OCI-LY3 (cell line): Measurements from ENCODE around the gene FREM2.

Source experiments
- H2AFZ ChIP-seq: fragments of 200-600, 300-600 bp; shearing (Covaris generic); 2 replicates; pipeline ENCODE4 v1.6.0; 2014; ENCODE audit warnings: antibody characterized with exemption, low read depth, low read length
- H3K27ac ChIP-seq: fragments of 200-600, 300-600 bp; sonication (generic); 2 replicates; pipeline ENCODE4 v1.5.1; 2014; ENCODE audit warnings: mild to moderate bottlenecking, low read length, moderate library complexity, mixed read lengths
- H3K27me3 ChIP-seq: fragments of 200-600, 300-600 bp; sonication (generic); 2 replicates; pipeline ENCODE4 v1.6.1; 2014; ENCODE audit warnings: low read depth, low read length, mixed read lengths
- H3K36me3 ChIP-seq: fragments of 200-600, 300-600 bp; sonication (generic); replicated peaks from 2 replicates; pipeline ENCODE3; 2014; ENCODE audit warnings: low read depth, low read length, mixed read lengths
- H3K4me1 ChIP-seq: fragments of 300-600, 200-600 bp; sonication (generic); 2 replicates; pipeline ENCODE4 v1.6.1; 2014; ENCODE audit warnings: low read length, mixed read lengths
- H3K4me2 ChIP-seq: fragments of 200-600, 300-600 bp; sonication (generic); 2 replicates; pipeline ENCODE4 v1.6.1; 2014; ENCODE audit warnings: low read length, mixed read lengths
- H3K4me3 ChIP-seq: fragments of 300-600, 200-600 bp; sonication (generic); 2 replicates; pipeline ENCODE4 v1.5.1; 2014; ENCODE audit warnings: antibody characterized with exemption, mild to moderate bottlenecking, low read length, moderate library complexity
- H3K79me2 ChIP-seq: fragments of 300-600, 200-600 bp; shearing (Covaris generic); 2 replicates; pipeline ENCODE4 v1.6.1; 2014; ENCODE audit warnings: mild to moderate bottlenecking, low read length, mixed read lengths
- H3K9ac ChIP-seq: fragments of 300-600, 200-600 bp; shearing (Covaris generic); 2 replicates; pipeline ENCODE4 v1.6.0; 2014; ENCODE audit warnings: mild to moderate bottlenecking, low read length, moderate library complexity
- H3K9me3 ChIP-seq: fragments of 200-600, 300-600 bp; shearing (Covaris generic); 2 replicates; pipeline ENCODE4 v1.6.1; 2014; ENCODE audit warnings: low read length, mixed read lengths; ENCODE audit not compliant: insufficient read depth
- H4K20me1 ChIP-seq: fragments of 200-600, 300-600 bp; sonication (generic); 2 replicates; pipeline ENCODE4 v1.6.1; 2016; ENCODE audit warnings: low read length, mixed read lengths; ENCODE audit not compliant: insufficient read depth
- CTCF ChIP-seq: fragments of 200-600, 300-600 bp; sonication (generic); IDR thresholded peaks from 2 replicates; pipeline ENCODE4 v1.5.1; 2014; ENCODE audit warnings: antibody characterized with exemption, low read length, low read depth
- EZH2phosphoT487 ChIP-seq: fragments of 200-600 bp; shearing (Covaris generic); IDR thresholded peaks from 2 replicates; pipeline ENCODE4 v1.6.1; 2018; ENCODE audit warnings: antibody characterized with exemption, mixed run types, low read depth

FREM2 gene

GRCh38 chr13:38707460-38707859 is 20.6 kb downstream of the FREM2 start:
- H3K27me3 ChIP-seq, result no peaks in the 10 kb centered on the region
- H3K4me1 ChIP-seq, result no peaks in the 10 kb centered on the region
- H3K9ac ChIP-seq, result no peak overlapping the region
- no peaks in the 10 kb centered on the region for H4K20me1 ChIP-seq
- no peaks in the 10 kb centered on the region for H3K36me3 ChIP-seq
- no peak overlapping the region for H3K27ac ChIP-seq
- H3K4me3 ChIP-seq, result no peak overlapping the region
- H3K9me3 ChIP-seq, result no peaks in the 10 kb centered on the region
- no peaks in the 10 kb centered on the region for H3K79me2 ChIP-seq
- H2AFZ ChIP-seq, result no peak overlapping the region
- TF ChIP-seq EZH2phosphoT487 (no peak), CTCF (no peak)
- no peak overlapping the region for H3K4me2 ChIP-seq

- Histone ChIP-seq H2AFZ (no peak overlapping the region), H4K20me1 (no peaks in the 10 kb centered on the region)
Observed at GRCh38 chr13:38713046-38713445, 26.2 kb downstream of the FREM2 start.

GRCh38 chr13:38718374-38718773 is 31.5 kb downstream of the FREM2 start:
- Histone ChIP-seq H2AFZ (no peak overlapping the region), H3K79me2 (no peaks in the 10 kb centered on the region), H3K4me1 (no peaks in the 10 kb centered on the region), H3K4me3 (no peak overlapping the region), H3K36me3 (no peaks in the 10 kb centered on the region), H3K27me3 (no peaks in the 10 kb centered on the region), H3K4me2 (no peak overlapping the region), H3K27ac (no peak overlapping the region), H3K9ac (no peak overlapping the region), H3K9me3 (no peaks in the 10 kb centered on the region), H4K20me1 (no peaks in the 10 kb centered on the region)
- TF ChIP-seq CTCF, result no peak
- TF ChIP-seq EZH2phosphoT487, result no peak

More at GRCh38 chr13:38713046-38713445, 26.2 kb downstream of the FREM2 start:
- Histone ChIP-seq H3K9me3 (no peaks in the 10 kb centered on the region), H3K36me3 (no peaks in the 10 kb centered on the region), H3K9ac (no peak overlapping the region), H3K27ac (no peak overlapping the region), H3K27me3 (no peaks in the 10 kb centered on the region), H3K4me3 (no peak overlapping the region), H3K4me2 (no peak overlapping the region), H3K79me2 (no peaks in the 10 kb centered on the region), H3K4me1 (no peaks in the 10 kb centered on the region)
- TF ChIP-seq CTCF (no peak), EZH2phosphoT487 (no peak)

- Histone ChIP-seq H3K9ac (no peak overlapping the region), H3K4me2 (no peak overlapping the region), H3K9me3 (no peaks in the 10 kb centered on the region), H3K27me3 (peaks cover 5% of the 10 kb centered on the region; the same call in 1 of the 2 replicates), H3K27ac (no peak overlapping the region), H3K36me3 (no peaks in the 10 kb centered on the region), H3K4me3 (no peak overlapping the region), H2AFZ (no peak overlapping the region), H3K4me1 (no peaks in the 10 kb centered on the region), H4K20me1 (no peaks in the 10 kb centered on the region), H3K79me2 (no peaks in the 10 kb centered on the region)
- TF ChIP-seq CTCF (no peak), EZH2phosphoT487 (no peak)
Observed at GRCh38 chr13:38730332-38730731, 43.5 kb downstream of the FREM2 start.
